A549 (cell line): ENCODE results near the gene SLC44A2.

ENCODE experiments used
- CTCF ChIP-seq: fragments of >200 bp; sonication (Bioruptor Twin); formaldehyde crosslinking; IDR thresholded peaks from 3 replicates; pipeline ENCODE4 v1.5.1; 2016
- JUN ChIP-seq, 2 experiments: fragments of >200 bp; sonication (Bioruptor Twin); formaldehyde crosslinking; IDR thresholded peaks; 2 replicates in 1 of 2; 3 replicates in 1 of 2; pipeline ENCODE4 v1.6.1; 2016 to 2017
- KDM5A ChIP-seq: fragments of 200-600 bp; sonication (generic); IDR thresholded peaks from 2 replicates; pipeline ENCODE4 v1.6.1; 2016; ENCODE audit warnings: antibody characterized with exemption, mild to moderate bottlenecking
- NPAS2 ChIP-seq: fragments of 250-450 bp; sonication (Bioruptor Pico); IDR thresholded peaks from 2 replicates; pipeline ENCODE4 v1.8.0; 2022; ENCODE audit warnings: mild to moderate bottlenecking, moderate library complexity, borderline replicate concordance
- PHF8 ChIP-seq: fragments of 200-600 bp; sonication (generic); IDR thresholded peaks from 2 replicates; pipeline ENCODE4 v1.6.1; 2016; ENCODE audit warnings: low read depth, mild to moderate bottlenecking, antibody characterized with exemption, moderate library complexity, borderline replicate concordance

DNA sequence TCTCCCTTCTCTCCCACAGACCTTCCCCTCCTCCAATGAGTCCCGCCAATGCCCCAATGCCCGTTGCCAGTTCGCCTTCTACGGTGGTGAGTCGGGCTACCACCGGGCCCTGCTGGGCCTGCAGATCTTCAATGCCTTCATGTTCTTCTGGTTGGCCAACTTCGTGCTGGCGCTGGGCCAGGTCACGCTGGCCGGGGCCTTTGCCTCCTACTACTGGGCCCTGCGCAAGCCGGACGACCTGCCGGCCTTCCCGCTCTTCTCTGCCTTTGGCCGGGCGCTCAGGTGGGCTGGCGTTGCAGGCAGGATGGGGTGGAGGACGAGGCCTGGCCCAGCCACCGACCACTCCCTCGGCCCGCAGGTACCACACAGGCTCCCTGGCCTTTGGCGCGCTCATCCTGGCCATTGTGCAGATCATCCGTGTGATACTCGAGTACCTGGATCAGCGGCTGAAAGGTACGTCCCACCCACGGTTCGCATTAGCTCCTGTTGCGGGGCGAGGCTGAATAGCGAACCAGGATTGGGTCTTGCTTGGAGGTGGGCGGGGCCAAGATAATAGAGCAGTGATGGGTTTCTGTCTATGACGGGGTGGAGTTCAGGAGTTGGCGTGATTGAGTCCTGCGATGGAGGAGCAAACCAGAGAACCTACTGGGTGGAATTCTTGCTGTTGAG is 11.1 kb downstream of the SLC44A2 start:
- TF ChIP-seq JUN (IDR thresholded peaks at IDR 0.05) = no peak
- TF ChIP-seq NPAS2 (CRISPR knock-in tag) = no peak
- no peak for TF ChIP-seq CTCF
- no peak for TF ChIP-seq KDM5A
- no peak for TF ChIP-seq PHF8
